Esophagus (tissue), 2 donors: Measurements from ENCODE around the gene RACGAP1. TPM values are rescaled to one million over a fixed set of nuclear protein-coding genes. Genes with fewer than 3 reads are reported as not detected.

Experiments used
- H3K27ac ChIP-seq, 2 donors: one replicate each; pipeline ENCODE4 v1.5.1; 2013; ENCODE audit warnings: low read depth in 2 of 2, mild to moderate bottlenecking in 2 of 2, inconsistent platforms in 1 of 2, low read length in 1 of 2, moderate library complexity in 1 of 2
- H3K27me3 ChIP-seq, 2 donors: one replicate each; pipeline ENCODE4 v1.6.1; 2013; ENCODE audit warnings: low read length in 2 of 2, control low read depth in 1 of 2, mild to moderate bottlenecking in 1 of 2; ENCODE audit not compliant: insufficient read depth in 2 of 2, control insufficient read depth in 1 of 2
- H3K36me3 ChIP-seq, 2 donors: one replicate each; pipeline ENCODE4 v1.6.1; 2013; ENCODE audit warnings: low read length in 1 of 2; ENCODE audit not compliant: control insufficient read depth in 2 of 2, insufficient read depth in 2 of 2
- H3K4me1 ChIP-seq, 2 donors: one replicate each; pipeline ENCODE4 v1.6.1; 2013; ENCODE audit warnings: low read length in 1 of 2; ENCODE audit not compliant: control insufficient read depth in 2 of 2, insufficient read depth in 2 of 2
- H3K4me3 ChIP-seq, 2 donors: one replicate each; pipeline ENCODE4 v1.5.1; 2013; ENCODE audit warnings: low read length in 2 of 2, mild to moderate bottlenecking in 2 of 2, low read depth in 1 of 2, moderate library complexity in 1 of 2
- H3K9me3 ChIP-seq, 2 donors: one replicate each; pipeline ENCODE4 v1.6.1; 2013; ENCODE audit warnings: mild to moderate bottlenecking in 2 of 2, low read depth in 1 of 2, low read length in 1 of 2, moderate library complexity in 1 of 2; ENCODE audit not compliant: control insufficient read depth in 2 of 2, insufficient read depth in 1 of 2
- WGBS, 2 donors: extraction: QIAGEN DNeasy Blood & Tissue Kit; methylation state at CpG; one replicate each; pipeline ENCODE4 v1.1.7; 2013; 5-methylcytosine and 5-hydroxymethylcytosine counted together
- polyA plus RNA-seq, 2 donors: library from polyadenylated mRNA; stranded (reverse); fragments of 200-250 nt; gene quantifications; one replicate each; pipeline ENCODE4 v1.2.3, GENCODE V29; 2013
- donor health status: healthy with polysubstance abuse.
- donor health status: Bipolar disorder and iron deficiency.

RACGAP1 gene, protein sequence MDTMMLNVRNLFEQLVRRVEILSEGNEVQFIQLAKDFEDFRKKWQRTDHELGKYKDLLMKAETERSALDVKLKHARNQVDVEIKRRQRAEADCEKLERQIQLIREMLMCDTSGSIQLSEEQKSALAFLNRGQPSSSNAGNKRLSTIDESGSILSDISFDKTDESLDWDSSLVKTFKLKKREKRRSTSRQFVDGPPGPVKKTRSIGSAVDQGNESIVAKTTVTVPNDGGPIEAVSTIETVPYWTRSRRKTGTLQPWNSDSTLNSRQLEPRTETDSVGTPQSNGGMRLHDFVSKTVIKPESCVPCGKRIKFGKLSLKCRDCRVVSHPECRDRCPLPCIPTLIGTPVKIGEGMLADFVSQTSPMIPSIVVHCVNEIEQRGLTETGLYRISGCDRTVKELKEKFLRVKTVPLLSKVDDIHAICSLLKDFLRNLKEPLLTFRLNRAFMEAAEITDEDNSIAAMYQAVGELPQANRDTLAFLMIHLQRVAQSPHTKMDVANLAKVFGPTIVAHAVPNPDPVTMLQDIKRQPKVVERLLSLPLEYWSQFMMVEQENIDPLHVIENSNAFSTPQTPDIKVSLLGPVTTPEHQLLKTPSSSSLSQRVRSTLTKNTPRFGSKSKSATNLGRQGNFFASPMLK
- 10 to 100 TPM in 1 of 2 donors, 1 to 10 TPM in 1; 6.0 to 16.8 TPM for polyA plus RNA-seq

DNA sequence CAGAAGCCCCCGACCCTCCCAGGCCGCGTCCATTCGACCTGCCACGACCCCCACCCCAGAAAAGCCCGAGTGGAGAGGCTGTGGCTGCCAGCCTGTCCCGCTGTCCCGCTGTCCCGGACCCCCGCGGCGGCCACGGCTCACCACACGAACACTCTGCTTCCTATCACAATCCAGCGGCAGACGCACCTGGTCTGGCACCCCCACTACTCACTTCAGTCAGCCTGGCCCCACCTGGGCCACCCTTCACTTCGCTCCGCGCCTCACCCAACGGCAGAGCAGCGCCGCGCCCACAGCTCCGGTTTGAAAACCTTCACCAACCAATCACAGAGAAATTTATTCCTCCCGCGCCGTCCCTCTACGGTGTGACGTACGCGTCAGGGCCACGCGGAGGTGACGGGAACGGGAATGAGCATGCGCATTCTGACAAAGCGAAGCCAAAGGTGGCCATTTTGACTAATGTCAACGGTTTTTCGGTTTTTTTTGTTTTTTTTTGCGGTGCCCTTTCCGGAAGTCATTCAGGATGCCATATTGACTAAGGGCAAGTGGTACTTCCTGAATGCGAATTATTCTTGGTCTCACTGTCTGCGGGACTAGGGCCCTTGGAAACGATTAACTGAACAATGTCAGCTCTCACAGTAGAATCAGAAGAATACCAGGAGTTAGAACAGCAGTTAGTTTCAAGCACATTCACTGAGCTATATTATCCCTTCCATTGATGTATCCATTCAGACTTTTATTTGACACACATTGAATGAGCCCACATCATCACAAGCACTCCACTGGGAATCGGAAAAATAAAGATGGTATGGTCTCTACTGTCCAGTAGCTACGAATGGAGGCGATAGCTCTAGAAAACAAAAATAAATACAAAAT, at the start of gene RACGAP1:
Gene RACGAP1, minus strand, starts transcription at position 308 of the 873 bp plus-strand sequence. CDS start 8,779 bp downstream, outside the sequence.
- Histone ChIP-seq H3K4me3 (peak within 1 kb of the TSS; percentile 82 to 89), H3K27me3 (no peaks in the 10 kb centered on the region), H3K9me3 (no peaks in the 10 kb centered on the region), H3K27ac (peak within 1 kb of the TSS in 1 of 2 donors; percentile 75), H3K36me3 (no peaks in the 10 kb centered on the region), H3K4me1 (no peaks in the 10 kb centered on the region)
- 5% methylated on average over 47 of the region's 47 CpGs for WGBS, 2 donors

DNA sequence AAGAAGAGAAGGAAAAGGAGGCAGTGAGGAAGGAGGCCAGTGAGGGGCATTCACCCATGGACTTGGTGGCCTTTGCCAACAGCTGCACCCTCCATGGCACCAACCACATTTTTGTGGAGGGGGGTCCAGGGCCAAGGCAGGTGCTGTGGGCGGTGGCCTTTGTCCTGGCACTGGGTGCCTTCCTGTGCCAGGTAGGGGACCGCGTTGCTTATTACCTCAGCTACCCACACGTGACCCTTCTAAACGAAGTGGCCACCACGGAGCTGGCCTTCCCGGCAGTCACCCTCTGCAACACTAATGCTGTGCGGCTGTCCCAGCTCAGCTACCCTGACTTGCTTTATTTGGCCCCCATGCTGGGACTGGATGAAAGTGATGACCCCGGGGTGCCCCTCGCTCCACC, 48.4 kb upstream of the RACGAP1 start:
- Histone ChIP-seq H3K4me1 (peaks cover 2 to 3% of the 10 kb centered on the region in 2 donors), H3K36me3 (no peaks in the 10 kb centered on the region)
- WGBS, 2 donors: 83 to 85% methylated on average over 10 of the region's 10 CpGs

DNA sequence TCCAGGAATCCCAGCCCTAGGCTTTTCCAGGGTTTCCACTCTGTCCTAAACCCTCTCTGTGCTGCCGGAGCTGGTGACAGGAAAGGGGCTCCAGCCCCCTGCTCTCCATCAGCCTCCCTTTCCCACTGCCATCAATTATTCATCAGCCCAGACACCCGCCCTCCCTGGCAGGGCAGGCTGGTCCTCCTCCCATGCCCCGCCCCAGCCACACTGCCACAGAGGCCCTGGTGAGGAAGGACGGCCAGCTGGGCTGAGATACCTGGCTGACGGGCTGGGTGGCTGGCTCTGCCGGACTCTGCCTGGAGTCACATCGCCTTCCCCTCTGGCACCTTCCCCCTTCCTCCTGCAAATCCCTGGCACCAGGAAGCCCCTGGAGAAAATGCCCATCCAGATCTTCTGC, 47.9 kb upstream of the RACGAP1 start:
- H3K36me3 ChIP-seq: no peaks in the 10 kb centered on the region
- H3K4me1 ChIP-seq: peaks cover 2 to 3% of the 10 kb centered on the region in 2 donors
- no peak overlapping the region for H3K4me3 ChIP-seq
- H3K27ac ChIP-seq: no peak overlapping the region
- H3K9me3 ChIP-seq: no peaks in the 10 kb centered on the region
- no peaks in the 10 kb centered on the region for H3K27me3 ChIP-seq
- 72% methylated on average over 7 of the region's 7 CpGs for WGBS, 2 donors

More for the DNA sequence above, 48.4 kb upstream of the RACGAP1 start:
- no peaks in the 10 kb centered on the region for H3K9me3 ChIP-seq
- H3K27me3 ChIP-seq: no peaks in the 10 kb centered on the region
- H3K4me3 ChIP-seq: no peak overlapping the region
- no peak overlapping the region for H3K27ac ChIP-seq

DNA sequence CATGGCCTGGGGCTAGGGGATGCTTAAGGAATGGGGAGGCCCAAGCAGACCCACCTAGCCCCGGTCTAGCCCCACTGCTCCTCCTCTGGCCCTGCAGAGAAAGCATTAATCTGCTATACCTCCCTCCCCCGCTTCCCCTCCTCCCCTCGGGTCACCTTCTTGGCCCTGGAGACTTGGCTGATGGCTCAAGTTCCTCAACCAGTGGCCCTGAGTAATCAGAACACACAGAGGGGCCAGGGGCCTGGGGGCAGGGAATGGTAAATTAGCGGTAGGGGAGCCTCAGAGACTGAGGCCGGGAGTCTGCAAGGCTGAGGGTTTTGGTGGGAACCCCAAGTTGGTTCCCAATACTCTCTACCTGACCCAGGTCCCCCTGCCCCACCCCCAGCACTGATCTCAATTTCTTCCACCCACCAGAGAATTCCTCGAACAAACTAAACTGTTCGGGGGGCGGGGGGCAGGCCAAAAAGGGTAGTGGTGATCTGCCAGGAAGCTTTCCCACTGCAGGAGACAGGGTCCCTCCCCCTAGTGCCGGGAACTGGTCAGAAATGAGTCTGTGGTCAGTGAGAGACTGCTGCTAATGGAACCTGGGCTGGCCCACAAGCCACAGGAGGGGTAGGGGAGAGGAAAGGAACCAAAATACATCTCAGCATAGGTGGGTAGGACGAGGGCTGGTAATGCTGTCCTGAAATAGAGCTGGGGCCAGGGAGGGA, 47.1 kb upstream of the RACGAP1 start:
- Histone ChIP-seq H3K27me3 (no peaks in the 10 kb centered on the region), H3K9me3 (no peaks in the 10 kb centered on the region), H3K27ac (no peak overlapping the region), H3K36me3 (no peaks in the 10 kb centered on the region), H3K4me1 (peaks cover 2 to 3% of the 10 kb centered on the region in 2 donors), H3K4me3 (no peak overlapping the region)
- 70 to 77% methylated on average over 10 of the region's 10 CpGs for WGBS, 2 donors

DNA sequence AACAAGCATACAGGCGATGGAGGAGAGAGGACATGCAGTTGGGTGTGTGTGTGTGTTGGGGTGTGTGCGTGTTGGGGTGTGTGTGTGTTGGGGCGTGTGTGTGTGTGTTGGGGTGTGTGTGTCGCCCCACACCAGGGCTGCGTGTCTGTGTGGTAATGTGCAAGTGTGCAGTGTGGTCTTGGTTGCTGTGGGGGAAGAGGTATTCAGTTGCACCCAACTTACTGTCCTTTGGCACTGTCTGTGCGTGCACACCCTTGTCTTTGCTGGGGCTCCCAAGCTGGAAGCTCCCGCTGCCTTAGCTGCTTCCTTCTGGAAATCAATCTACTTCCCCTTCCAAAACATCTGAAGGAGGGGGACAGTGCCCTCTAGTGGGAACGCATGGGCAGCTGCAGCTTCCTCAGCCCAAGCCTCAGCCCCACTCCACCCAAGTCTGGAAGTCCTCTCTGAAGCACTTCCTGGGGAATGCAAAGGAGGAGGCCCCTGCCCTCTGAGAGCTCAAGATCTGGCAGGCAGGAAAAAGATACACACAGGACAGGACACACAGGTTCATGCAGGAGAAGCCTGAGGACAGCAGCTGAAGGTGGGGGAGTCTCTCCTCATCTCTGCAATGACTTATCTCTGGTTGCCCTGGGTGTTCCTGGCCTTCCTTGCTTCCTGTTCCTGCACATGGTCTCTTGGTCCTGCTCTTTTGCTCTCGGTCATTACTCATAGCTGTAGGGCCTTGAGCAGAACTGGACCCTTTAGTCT, 45.2 kb upstream of the RACGAP1 start:
- no peak overlapping the region for H3K4me3 ChIP-seq
- no peaks in the 10 kb centered on the region for H3K36me3 ChIP-seq
- H3K4me1 ChIP-seq: peaks cover 2 to 3% of the 10 kb centered on the region in 2 donors
- WGBS, 2 donors: 33 to 37% methylated on average over 9 of the region's 9 CpGs
- no peak overlapping the region for H3K27ac ChIP-seq
- H3K9me3 ChIP-seq: no peaks in the 10 kb centered on the region
- H3K27me3 ChIP-seq: no peaks in the 10 kb centered on the region

DNA sequence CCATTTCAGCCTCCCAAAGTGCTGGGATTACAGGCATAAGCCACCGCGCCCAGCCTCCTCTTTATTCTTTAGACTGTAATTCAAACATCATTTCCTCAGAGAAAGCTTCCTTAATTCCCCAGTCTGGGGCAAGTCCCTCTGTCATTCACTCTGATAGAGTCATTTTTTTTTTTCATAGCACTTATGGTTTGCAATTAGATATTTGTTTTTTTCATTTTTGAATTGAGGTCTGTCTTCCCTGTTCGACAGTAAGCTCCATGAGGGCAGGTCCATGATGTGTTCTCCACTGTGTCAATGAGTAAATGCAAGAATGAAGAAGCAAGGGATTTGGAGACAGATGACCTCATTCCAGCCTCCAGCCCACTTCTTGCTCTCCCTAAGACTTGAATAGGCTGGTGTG, 44.2 kb upstream of the RACGAP1 start:
- Histone ChIP-seq H3K4me1 (peaks cover 2 to 3% of the 10 kb centered on the region in 2 donors), H3K27ac (no peak overlapping the region), H3K36me3 (no peaks in the 10 kb centered on the region), H3K4me3 (no peak overlapping the region), H3K27me3 (no peaks in the 10 kb centered on the region), H3K9me3 (no peaks in the 10 kb centered on the region)
- 94 to 100% methylated on average over 3 of the region's 3 CpGs for WGBS, 2 donors

DNA sequence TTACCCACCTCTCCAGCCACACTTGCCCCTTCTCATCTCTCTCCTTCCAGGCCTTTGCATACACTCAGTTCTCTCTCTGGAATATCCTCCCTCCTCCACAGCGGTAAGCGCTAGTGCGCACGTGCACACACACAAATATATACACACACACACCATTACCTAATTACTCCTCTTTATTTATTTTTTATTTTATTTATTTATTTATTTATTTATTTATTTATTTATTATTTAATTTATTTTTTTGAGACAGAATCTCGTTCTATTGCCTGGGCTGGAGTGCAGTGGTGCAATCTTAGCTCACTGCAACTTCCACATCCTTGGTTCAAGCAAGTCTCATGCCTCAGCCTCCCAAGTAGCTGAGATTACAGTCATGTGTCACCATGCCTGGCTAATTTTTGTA, 43.8 kb upstream of the RACGAP1 start:
- H3K36me3 ChIP-seq: no peaks in the 10 kb centered on the region
- 91 to 95% methylated on average over 5 of the region's 5 CpGs for WGBS, 2 donors
- no peak overlapping the region for H3K27ac ChIP-seq
- H3K9me3 ChIP-seq: no peaks in the 10 kb centered on the region
- peaks cover 2 to 3% of the 10 kb centered on the region in 2 donors for H3K4me1 ChIP-seq
- no peak overlapping the region for H3K4me3 ChIP-seq
- H3K27me3 ChIP-seq: no peaks in the 10 kb centered on the region

DNA sequence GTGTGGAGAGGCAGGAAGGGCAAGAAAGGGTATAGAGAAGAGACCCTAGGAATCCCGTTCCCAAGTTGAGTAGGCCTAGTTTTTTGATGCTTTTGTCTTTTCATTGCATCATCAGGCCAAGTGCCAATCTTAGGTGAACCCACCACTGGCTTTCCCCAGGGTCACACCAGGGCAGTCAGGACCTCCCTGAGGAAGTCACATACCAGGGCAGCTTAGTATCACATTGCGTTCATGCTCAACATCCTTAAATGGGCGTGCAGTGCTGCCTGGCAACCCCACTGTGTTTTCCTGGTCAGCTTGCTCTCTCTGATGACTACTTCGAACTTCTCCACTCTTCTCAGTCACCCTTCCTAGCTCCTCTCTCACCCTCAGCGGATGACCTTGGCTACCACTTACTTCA, 41.1 kb upstream of the RACGAP1 start:
- 57% methylated on average over 5 of the region's 5 CpGs for WGBS, 2 donors
- no peak overlapping the region for H3K4me3 ChIP-seq
- no peak overlapping the region for H3K27ac ChIP-seq
- H3K36me3 ChIP-seq: no peaks in the 10 kb centered on the region
- no peaks in the 10 kb centered on the region for H3K27me3 ChIP-seq
- no peaks in the 10 kb centered on the region for H3K9me3 ChIP-seq
- peaks cover 3% of the 10 kb centered on the region in 2 donors for H3K4me1 ChIP-seq
